B cell (primary cell): Measurements from ENCODE around the gene SPEN. TPM values are rescaled to one million over a fixed set of nuclear protein-coding genes. Genes with fewer than 3 reads are reported as not detected.

Experiments
- ATAC-seq: fragments of 200-7000 bp; cut with Tn5 transposase; one replicate; pipeline ENCODE4 v1.10.0; 2021; ENCODE audit warnings: low read depth, mild to moderate bottlenecking, moderate number of reproducible peaks, moderate library complexity
- CTCF ChIA-PET: fragments of 350-600 bp; sonication (Branson Sonifier 250); formaldehyde crosslinking; loops from one replicate; lab custom pipeline; 2021; ENCODE audit warnings: antibody characterized with exemption, inconsistent platforms; lab: Charles Lee
- POLR2A ChIA-PET: fragments of 350-600 bp; sonication (Branson Sonifier 250); formaldehyde crosslinking; loops from one replicate; lab custom pipeline; 2021; ENCODE audit warnings: antibody characterized with exemption; lab: Charles Lee
- DNase-seq: peaks from one replicate; pipeline ENCODE4 v3.0.0; 2013
- H2AFZ ChIP-seq: 2 replicates; pipeline ENCODE4 v1.6.1; 2012; ENCODE audit warnings: mild to moderate bottlenecking, low read depth, low read length; ENCODE audit not compliant: insufficient read depth, poor library complexity, severe bottlenecking
- H3K27ac ChIP-seq, 2 donors: 1 replicate in 1 of 2; 2 replicates in 1 of 2; pipeline ENCODE4 v1.5.1; 2012 to 2013; ENCODE audit warnings: low read length in 2 of 2, mild to moderate bottlenecking in 2 of 2, moderate library complexity in 1 of 2
- H3K27me3 ChIP-seq, 4 experiments: fragments of 200-600 bp in 1 of 4; sonication (generic) in 1 of 4; replicated peaks in 1 of 4; 1 replicate in 2 of 4; 2 replicates in 2 of 4; pipeline versions ENCODE4 v1.6.1 to v1.7.0; 2013 to 2016; ENCODE audit warnings: low read length in 3 of 4, mild to moderate bottlenecking in 2 of 4, mixed read lengths in 1 of 4, moderate library complexity in 1 of 4; ENCODE audit not compliant: insufficient read depth in 4 of 4, control insufficient read depth in 3 of 4; ENCODE audit errors: control extremely low read depth in 1 of 4
- H3K36me3 ChIP-seq, 2 experiments: replicated peaks in 1 of 2; 1 replicate in 1 of 2; 2 replicates in 1 of 2; pipeline versions ENCODE4 v1.6.1 to v1.7.1; 2013; ENCODE audit warnings: low read length in 1 of 2; ENCODE audit not compliant: insufficient read depth in 2 of 2, control insufficient read depth in 1 of 2; ENCODE audit errors: control extremely low read depth in 1 of 2, extremely low read depth in 1 of 2
- H3K4me1 ChIP-seq, 2 donors: fragments of 200-600 bp in 1 of 2; sonication (generic) in 1 of 2; 1 replicate in 1 of 2; 2 replicates in 1 of 2; pipeline versions ENCODE4 v1.5.1 to v1.6.1; 2013 to 2017; ENCODE audit warnings: low read length in 2 of 2; ENCODE audit not compliant: control insufficient read depth in 2 of 2, insufficient read depth in 2 of 2
- H3K4me2 ChIP-seq: replicated peaks from 2 replicates; pipeline ENCODE3; 2012; ENCODE audit warnings: mild to moderate bottlenecking, low read depth, low read length; ENCODE audit not compliant: poor library complexity, severe bottlenecking
- H3K4me3 ChIP-seq, 5 experiments: fragments of 200-600 bp in 1 of 5; sonication (generic) in 1 of 5; 1 replicate in 3 of 5; 2 replicates in 2 of 5; pipeline versions ENCODE4 v1.5.1 to v1.7.0; 2011 to 2016; ENCODE audit warnings: low read length in 4 of 5, mild to moderate bottlenecking in 4 of 5, low read depth in 2 of 5, control low read depth in 1 of 5, moderate library complexity in 1 of 5; ENCODE audit not compliant: insufficient read depth in 1 of 5; ENCODE audit errors: control extremely low read depth in 1 of 5, extremely low read depth in 1 of 5
- H3K79me2 ChIP-seq: fragments of 200-600 bp; sonication (generic); one replicate; pipeline ENCODE4 v1.6.0; 2016; ENCODE audit warnings: low read length; ENCODE audit not compliant: control insufficient read depth, insufficient read depth
- H3K9ac ChIP-seq: fragments of 200-600 bp; sonication (generic); 2 replicates; pipeline ENCODE4 v1.6.1; 2017; ENCODE audit warnings: mild to moderate bottlenecking, low read length, moderate library complexity
- H3K9me3 ChIP-seq, 3 donors: one replicate each; pipeline versions ENCODE4 v1.6.1 to v1.7.1; 2013; ENCODE audit warnings: low read length in 2 of 3; ENCODE audit not compliant: control insufficient read depth in 2 of 3, insufficient read depth in 1 of 3; ENCODE audit errors: control extremely low read depth in 1 of 3
- H4K20me1 ChIP-seq: 2 replicates; pipeline ENCODE4 v1.6.0; 2012; ENCODE audit warnings: mild to moderate bottlenecking, low read length; ENCODE audit not compliant: insufficient read depth, control insufficient read depth, poor library complexity, severe bottlenecking
- H3K27ac Mint-ChIP-seq: one replicate; pipeline ENCODE4 v1.8.0; 2021; ENCODE audit warnings: mixed read lengths
- H3K27me3 Mint-ChIP-seq: one replicate; pipeline ENCODE4 v1.8.0; 2021; ENCODE audit warnings: mixed read lengths
- H3K4me1 Mint-ChIP-seq: one replicate; pipeline ENCODE4 v1.8.0; 2021; ENCODE audit warnings: mixed read lengths
- H3K4me3 Mint-ChIP-seq: one replicate; pipeline ENCODE4 v1.8.0; 2021; ENCODE audit warnings: mixed read lengths
- H3K9me3 Mint-ChIP-seq: one replicate; pipeline ENCODE4 v1.8.0; 2022; ENCODE audit warnings: mixed read lengths; ENCODE audit not compliant: insufficient read depth
- CTCF ChIP-seq: fragments of 200-600 bp; IDR thresholded peaks from one replicate; pipeline ENCODE4 v1.8.0; 2022; ENCODE audit warnings: antibody characterized with exemption, mild to moderate bottlenecking
- EZH2 ChIP-seq: IDR thresholded peaks from 2 replicates; pipeline ENCODE4 v1.6.1; 2012; ENCODE audit warnings: borderline replicate concordance, low read depth, mild to moderate bottlenecking, moderate library complexity, low read length; ENCODE audit not compliant: insufficient read depth, poor library complexity, severe bottlenecking
- WGBS: methylation state at CpG from one replicate; pipeline ENCODE4 v1.1.5; 2013; ENCODE audit warnings: missing lambda C conversion rate; ENCODE audit not compliant: insufficient coverage; 5-methylcytosine and 5-hydroxymethylcytosine counted together
- intact Hi-C: fragments of 100-400 bp; cut with micrococcal nuclease; formaldehyde crosslinking; loops from one replicate; pipeline ENCODE4 v1.10.0; 2022
- polyA plus RNA-seq: library from polyadenylated mRNA; depleted of rRNA; stranded (reverse); fragments of >200 nt; gene quantifications from 2 replicates; pipeline ENCODE4 v1.2.3, GENCODE V29; 2012
- total RNA-seq, 2 donors: library from RNA; stranded (reverse); fragments of 120-200 nt in 1 of 2; gene quantifications; 1 replicate in 1 of 2; 2 replicates in 1 of 2; pipeline versions ENCODE4 v1.2.3 to v1.2.4, GENCODE V29; 2013 to 2022

SPEN gene
- total and polyA plus RNA-seq, 2 donors (not counting 1 experiment from before 2014, with no cell fraction given) = 29.1 to 126 TPM

GRCh38 chr1:15849775-15850324 is 2.3 kb downstream of the SPEN start:
- no peak for ATAC-seq
- DNase-seq = peak; percentile 57
- under 1% methylated on average over 15 of the region's 16 CpGs for WGBS
- Histone ChIP-seq H3K4me3 (peak overlapping the region; percentile 59 to 99 (median 89)), H3K79me2 (peaks cover 83% of the 10 kb centered on the region), H3K4me2 (peak overlapping the region; percentile 77), H3K36me3 (no peaks in the 10 kb centered on the region), H3K9me3 (peaks cover 0 to 3% (median 0%) of the 10 kb centered on the region in 3 donors), H3K27me3 (no peaks in the 10 kb centered on the region), H3K4me1 (peaks cover 43 to 62% of the 10 kb centered on the region in 2 donors), H3K27ac (peak overlapping the region; percentile 74 to 80), H4K20me1 (peaks cover 20% of the 10 kb centered on the region), H3K9ac (peak overlapping the region; percentile 88), H2AFZ (peak overlapping the region; percentile 75)
- peak overlapping the region; percentile 95 for H3K4me3 Mint-ChIP-seq
- no peaks in the 10 kb centered on the region for H3K9me3 Mint-ChIP-seq
- ChIA-PET CTCF (interaction anchor here (0.6 to 7.4 kb wide), 7 partner anchors 16 to 67 kb away, joined by 3 to 52 read pairs (median 4); no protein-coding TSS in a partner anchor), POLR2A (interaction anchor here (1.3 to 9.4 kb wide), 2 partner anchors 14 to 126 kb away, joined by 5 to 221 read pairs; partner anchors contain the start of gene ZBTB17)
- TF ChIP-seq EZH2 = no peak
- TF ChIP-seq CTCF = no peak
- peak overlapping the region; percentile 99 for H3K27ac Mint-ChIP-seq
- intact Hi-C loops = loop anchor here (2.0 to 10.0 kb wide), 2 partner anchors 35 to 155 kb away; no protein-coding TSS in a partner anchor
- H3K27me3 Mint-ChIP-seq = no peaks in the 10 kb centered on the region
- peaks cover 50% of the 10 kb centered on the region for H3K4me1 Mint-ChIP-seq

DNA sequence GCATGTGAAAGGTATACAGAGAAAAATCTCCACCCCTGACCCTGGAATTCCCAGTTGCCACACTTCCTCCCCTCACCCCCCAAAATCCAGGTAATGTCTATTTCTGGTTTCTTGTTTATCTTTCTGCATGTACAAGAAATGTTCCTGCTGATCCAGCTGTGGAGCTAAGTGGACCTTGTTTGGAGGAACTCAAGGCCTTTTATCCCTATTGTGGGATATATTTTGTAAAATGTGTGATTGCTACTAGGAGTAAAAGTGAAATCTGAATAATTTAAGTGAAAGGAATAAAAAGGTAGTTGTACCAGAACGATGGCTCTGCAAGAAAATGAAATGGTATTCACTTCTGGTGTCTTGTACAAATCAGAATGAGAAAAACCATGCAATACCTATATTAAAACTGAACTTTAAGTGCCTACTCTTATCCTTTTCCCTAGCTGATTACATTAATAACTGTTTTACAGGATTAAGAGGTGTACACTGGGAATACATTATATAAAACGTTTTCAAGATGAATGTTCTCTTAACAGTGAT is 3.0 kb downstream of the SPEN start:
- H2AFZ ChIP-seq = no peak overlapping the region
- H3K79me2 ChIP-seq = peaks cover 85% of the 10 kb centered on the region
- TF ChIP-seq EZH2 (no peak), CTCF (no peak)
- ChIA-PET POLR2A (interaction anchor here (0.7 to 9.4 kb wide), 2 partner anchors 15 to 39 kb away, joined by 3 to 221 read pairs; no protein-coding TSS in a partner anchor), CTCF (interaction anchor here (0.7 to 7.4 kb wide), 3 partner anchors 17 to 36 kb away, joined by 3 to 52 read pairs (median 32); no protein-coding TSS in a partner anchor)
- H3K27ac ChIP-seq = peak overlapping the region in 1 of 2 donors; percentile 80
- intact Hi-C loops = no loop called here
- H3K9me3 Mint-ChIP-seq = no peaks in the 10 kb centered on the region
- ATAC-seq = no peak
- H3K4me1 Mint-ChIP-seq = peaks cover 46% of the 10 kb centered on the region
- H3K9ac ChIP-seq = peak overlapping the region; percentile 25
- peak overlapping the region in 2 of 5 experiments; percentile 82 to 89 for H3K4me3 ChIP-seq
- H3K27ac Mint-ChIP-seq = peak overlapping the region; percentile 73
- WGBS = no CpG with 5 or more reads among the region's 2 CpGs
- H3K4me2 ChIP-seq = peak overlapping the region; percentile 77
- peaks cover 0 to 3% (median 0%) of the 10 kb centered on the region in 3 donors for H3K9me3 ChIP-seq
- peaks cover 20% of the 10 kb centered on the region for H4K20me1 ChIP-seq
- no peaks in the 10 kb centered on the region for H3K36me3 ChIP-seq
- H3K4me1 ChIP-seq = peaks cover 36 to 55% of the 10 kb centered on the region in 2 donors
- DNase-seq = no peak
- no peaks in the 10 kb centered on the region for H3K27me3 ChIP-seq
- H3K27me3 Mint-ChIP-seq = no peaks in the 10 kb centered on the region
- H3K4me3 Mint-ChIP-seq = peak overlapping the region; percentile 95
